ENCODE measurements around the gene C3.
"Not testable (repeated sequence)": the region's sequence is repeated elsewhere in the genome, so short reads cannot be mapped to it uniquely, and the experiment has no call there.

Gene C3

DNA sequence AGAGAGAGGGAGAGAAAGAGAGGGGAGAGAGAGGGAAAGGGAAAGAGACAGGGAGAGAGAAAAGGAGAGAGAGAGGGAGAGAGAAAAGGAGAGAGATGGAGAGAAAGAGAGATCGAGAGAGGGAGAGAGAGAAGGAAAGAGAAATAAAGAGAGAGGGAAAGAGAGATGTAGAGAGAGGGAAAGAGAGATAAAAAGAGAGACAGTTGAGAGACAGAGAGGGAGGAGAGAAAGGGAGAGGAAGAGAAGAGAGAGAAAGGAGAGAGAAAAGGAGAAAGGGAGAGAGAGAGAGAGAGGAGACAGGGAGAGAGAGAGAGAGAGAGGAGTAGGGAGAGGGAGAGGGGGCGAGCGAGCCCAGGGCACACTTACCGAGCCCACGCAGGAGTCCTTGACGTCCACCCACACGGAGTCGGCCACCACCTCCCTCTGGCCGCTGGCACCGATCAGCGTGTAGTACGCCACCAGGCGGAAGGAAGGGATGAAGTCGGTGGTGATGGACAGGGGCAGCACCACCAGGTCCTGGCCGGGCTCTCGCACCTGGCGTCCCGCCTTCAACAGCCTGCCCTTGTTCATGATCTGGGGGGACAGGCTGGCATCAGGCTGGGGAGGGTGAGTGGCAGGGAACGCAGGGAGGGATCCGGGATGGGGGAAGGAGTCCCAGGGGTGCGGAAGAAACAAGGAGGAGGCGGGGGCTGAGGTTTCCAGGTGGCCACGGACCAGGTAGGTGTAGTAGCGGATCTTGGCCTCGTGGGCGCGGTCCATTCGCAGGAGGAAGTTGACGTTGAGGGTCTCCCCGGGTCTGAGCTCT, 10.0 kb downstream of the C3 start:
- no peaks in the 10 kb centered on the region for H3K4me1 ChIP-seq (ENCODE audit: control insufficient read depth, insufficient read depth, low read length)
- no peak overlapping the region for H3K27ac ChIP-seq (ENCODE audit: low read depth, low read length)
- 0 out of 2 replicates have a peak, but pooled peaks cover 4% of the 10 kb centered on the region for H3K9me3 ChIP-seq (ENCODE audit: control insufficient read depth, insufficient read depth, low read length)
- no peak overlapping the region for H3K9ac ChIP-seq (ENCODE audit: low read depth, low read length)
- peaks cover 30% of the 10 kb centered on the region for H3K27me3 ChIP-seq (ENCODE audit: control insufficient read depth, insufficient read depth, low read length)
- H3K36me3 ChIP-seq (ENCODE audit: control insufficient read depth, insufficient read depth, low read length), result no peaks in the 10 kb centered on the region
- H3K4me3 ChIP-seq (ENCODE audit: low read depth, low read length), result peak overlapping the region; percentile 38

DNA sequence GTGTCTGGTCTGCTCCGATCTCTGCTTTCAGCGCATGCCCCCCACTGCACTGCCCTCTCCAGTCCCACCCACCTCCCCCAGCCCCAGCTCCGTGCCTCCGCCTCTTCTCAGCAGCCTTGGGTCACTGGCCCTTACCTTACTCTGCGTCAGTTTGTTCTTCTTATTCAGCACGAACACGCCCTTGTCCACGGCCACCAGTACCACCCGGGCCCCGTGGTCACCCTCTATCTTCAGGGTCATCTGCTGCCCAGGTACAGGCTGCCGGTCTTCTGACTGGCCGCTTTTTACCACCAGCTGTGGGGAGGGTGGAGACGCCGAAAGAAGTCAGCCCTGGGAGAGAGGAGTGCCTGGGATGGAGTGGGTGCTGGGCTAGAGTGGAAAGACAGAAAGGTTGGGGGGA, 10.9 kb downstream of the C3 start:
- H3K9me3 ChIP-seq (ENCODE audit: control insufficient read depth, insufficient read depth, low read length), result peaks cover 4% of the 10 kb centered on the region; the same call in 1 of the 2 replicates
- H3K27me3 ChIP-seq (ENCODE audit: control insufficient read depth, insufficient read depth, low read length), result peaks cover 30% of the 10 kb centered on the region
- H3K27ac ChIP-seq (ENCODE audit: low read depth, low read length), result no peak overlapping the region
- H3K4me1 ChIP-seq (ENCODE audit: control insufficient read depth, insufficient read depth, low read length), result no peaks in the 10 kb centered on the region
- H3K9ac ChIP-seq (ENCODE audit: low read depth, low read length), result no peak overlapping the region
- H3K4me3 ChIP-seq (ENCODE audit: low read depth, low read length), result no peak overlapping the region
- H3K36me3 ChIP-seq (ENCODE audit: control insufficient read depth, insufficient read depth, low read length), result no peaks in the 10 kb centered on the region

DNA sequence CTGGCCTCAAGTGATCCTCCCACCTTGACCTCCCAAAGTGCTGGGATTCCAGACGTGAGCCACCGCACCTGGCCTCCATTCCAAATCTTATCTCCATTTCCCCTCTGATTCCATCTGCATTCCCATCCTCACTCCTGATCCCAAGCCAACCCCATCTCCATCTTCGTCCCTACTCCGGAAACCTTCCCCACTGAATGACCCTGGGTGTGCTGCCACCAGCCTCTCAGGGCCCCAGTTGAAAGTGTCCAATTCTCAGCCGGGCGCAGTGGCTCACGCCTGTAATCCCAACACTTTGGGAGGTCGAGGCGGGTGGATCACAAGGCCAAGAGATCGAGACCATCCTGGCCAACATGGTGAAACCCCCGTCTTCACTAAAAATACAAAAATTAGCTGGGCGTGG, 11.5 kb downstream of the C3 start:
- H3K4me3 ChIP-seq (ENCODE audit: low read depth, low read length); H3K27ac ChIP-seq (ENCODE audit: low read depth, low read length); H3K36me3 ChIP-seq (ENCODE audit: control insufficient read depth, insufficient read depth, low read length); H3K9ac ChIP-seq (ENCODE audit: low read depth, low read length); H3K9me3 ChIP-seq (ENCODE audit: control insufficient read depth, insufficient read depth, low read length); H3K4me1 ChIP-seq (ENCODE audit: control insufficient read depth, insufficient read depth, low read length): not testable (repeated sequence)
- peaks cover 30% of the 10 kb centered on the region for H3K27me3 ChIP-seq (ENCODE audit: control insufficient read depth, insufficient read depth, low read length)

DNA sequence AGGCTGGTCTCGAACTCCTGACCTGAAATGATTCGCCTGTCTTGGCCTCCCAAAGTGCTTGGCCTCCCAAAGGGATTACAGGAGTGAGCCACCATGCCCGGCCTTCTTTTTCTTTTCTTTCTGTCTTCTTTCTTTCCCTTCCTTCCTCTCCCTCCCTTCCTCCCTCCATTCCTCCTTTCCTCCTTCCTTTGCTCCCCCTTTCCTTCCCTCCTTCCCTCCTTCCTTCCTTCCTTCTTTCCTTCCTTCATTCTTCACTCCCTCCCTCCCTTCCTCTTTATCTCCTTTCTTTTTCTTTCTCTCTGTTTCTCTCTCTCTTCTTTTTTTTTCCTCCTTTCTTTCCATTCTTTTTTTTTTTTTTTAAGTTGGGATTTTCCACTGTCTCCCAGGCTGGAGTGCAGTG, 12.1 kb downstream of the C3 start:
- Histone ChIP-seq H3K27ac (ENCODE audit: low read depth, low read length) (no peak overlapping the region), H3K4me1 (ENCODE audit: control insufficient read depth, insufficient read depth, low read length) (no peaks in the 10 kb centered on the region), H3K9me3 (ENCODE audit: control insufficient read depth, insufficient read depth, low read length) (peaks cover 4% of the 10 kb centered on the region; the same call in 1 of the 2 replicates), H3K9ac (ENCODE audit: low read depth, low read length) (no peak overlapping the region), H3K4me3 (ENCODE audit: low read depth, low read length) (no peak overlapping the region), H3K36me3 (ENCODE audit: control insufficient read depth, insufficient read depth, low read length) (no peaks in the 10 kb centered on the region), H3K27me3 (ENCODE audit: control insufficient read depth, insufficient read depth, low read length) (peaks cover 30% of the 10 kb centered on the region)

DNA sequence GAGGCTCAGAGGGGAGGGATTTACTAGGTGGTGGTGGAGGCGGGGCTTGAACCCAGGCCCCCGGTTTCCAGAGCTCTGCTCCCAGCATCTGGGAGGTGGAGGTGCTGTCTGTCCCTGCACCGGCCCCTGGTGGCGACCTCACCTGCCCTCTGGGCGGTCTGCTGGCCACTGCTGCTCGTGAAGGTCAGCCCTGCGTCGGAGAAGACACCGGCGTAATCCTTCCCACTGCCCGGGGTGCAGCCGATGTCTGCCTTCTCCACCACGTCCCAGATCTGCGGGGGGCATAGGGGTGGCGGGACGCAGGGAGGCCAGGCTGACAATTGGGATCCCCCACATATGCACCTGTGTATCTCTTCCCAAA, 12.8 kb downstream of the C3 start:
- Histone ChIP-seq H3K9me3 (ENCODE audit: control insufficient read depth, insufficient read depth, low read length) (peaks cover 4% of the 10 kb centered on the region; the same call in 1 of the 2 replicates), H3K27me3 (ENCODE audit: control insufficient read depth, insufficient read depth, low read length) (peaks cover 30% of the 10 kb centered on the region), H3K27ac (ENCODE audit: low read depth, low read length) (no peak overlapping the region), H3K4me1 (ENCODE audit: control insufficient read depth, insufficient read depth, low read length) (no peaks in the 10 kb centered on the region), H3K36me3 (ENCODE audit: control insufficient read depth, insufficient read depth, low read length) (no peaks in the 10 kb centered on the region), H3K9ac (ENCODE audit: low read depth, low read length) (no peak overlapping the region), H3K4me3 (ENCODE audit: low read depth, low read length) (no peak overlapping the region)

DNA sequence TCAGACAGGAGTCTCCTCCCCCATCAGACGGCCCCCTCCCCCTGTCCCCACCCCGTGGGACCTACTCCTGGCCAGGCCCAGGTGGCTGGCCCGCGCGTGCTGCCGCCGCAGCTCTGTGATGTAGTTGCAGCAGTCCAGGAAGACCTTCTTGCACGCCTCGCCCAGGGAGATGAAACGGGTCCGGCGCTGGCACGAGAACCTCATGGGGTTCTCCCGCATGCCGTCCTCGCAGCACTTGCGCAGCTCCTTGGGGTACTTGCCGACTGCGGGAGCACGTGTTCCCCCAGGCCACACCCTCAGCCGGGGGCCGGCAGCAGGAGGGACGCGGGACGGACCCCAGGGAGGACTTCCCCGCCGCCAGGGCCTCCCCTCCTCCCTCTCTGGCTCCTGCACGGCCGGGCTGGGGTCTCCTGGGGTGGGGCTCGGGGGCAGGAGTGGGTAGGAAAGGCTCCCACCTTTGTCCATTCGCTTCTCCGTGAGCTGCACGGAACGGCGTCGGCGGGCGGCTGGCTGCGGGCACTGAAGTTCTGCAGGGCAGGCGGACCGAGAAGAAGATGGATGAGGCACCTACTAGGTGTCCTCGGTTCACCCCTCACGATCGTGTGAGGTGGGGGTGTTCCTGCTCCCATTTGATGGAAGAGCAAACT, 13.3 kb downstream of the C3 start:
- Histone ChIP-seq H3K36me3 (ENCODE audit: control insufficient read depth, insufficient read depth, low read length) (no peaks in the 10 kb centered on the region), H3K9ac (ENCODE audit: low read depth, low read length) (no peak overlapping the region), H3K4me3 (ENCODE audit: low read depth, low read length) (no peak overlapping the region), H3K27ac (ENCODE audit: low read depth, low read length) (no peak overlapping the region), H3K4me1 (ENCODE audit: control insufficient read depth, insufficient read depth, low read length) (no peaks in the 10 kb centered on the region), H3K27me3 (ENCODE audit: control insufficient read depth, insufficient read depth, low read length) (peaks cover 29% of the 10 kb centered on the region), H3K9me3 (ENCODE audit: control insufficient read depth, insufficient read depth, low read length) (peaks cover 4% of the 10 kb centered on the region; the same call in 1 of the 2 replicates)

DNA sequence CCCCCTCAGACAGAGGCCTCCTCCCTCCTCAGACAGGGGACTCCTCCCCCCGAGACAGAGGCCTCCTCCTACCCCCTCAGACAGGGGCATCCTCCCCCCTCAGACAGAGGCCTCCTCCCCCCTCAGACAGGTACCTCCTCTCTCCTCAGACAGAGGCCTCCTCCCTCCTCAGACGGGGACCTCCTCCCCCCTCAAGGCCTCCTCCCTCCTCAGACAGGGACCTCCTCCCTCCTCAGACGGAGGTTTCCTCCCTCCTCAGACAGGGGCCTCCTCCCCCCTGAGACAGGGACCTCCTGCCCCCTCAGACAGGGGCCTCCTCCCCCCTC, 13.9 kb downstream of the C3 start:
- Histone ChIP-seq H3K4me3 (ENCODE audit: low read depth, low read length) (no peak overlapping the region), H3K4me1 (ENCODE audit: control insufficient read depth, insufficient read depth, low read length) (no peaks in the 10 kb centered on the region), H3K36me3 (ENCODE audit: control insufficient read depth, insufficient read depth, low read length) (no peaks in the 10 kb centered on the region), H3K27ac (ENCODE audit: low read depth, low read length) (no peak overlapping the region), H3K27me3 (ENCODE audit: control insufficient read depth, insufficient read depth, low read length) (peaks cover 23% of the 10 kb centered on the region), H3K9ac (ENCODE audit: low read depth, low read length) (no peak overlapping the region), H3K9me3 (ENCODE audit: control insufficient read depth, insufficient read depth, low read length) (peaks cover 4% of the 10 kb centered on the region)

DNA sequence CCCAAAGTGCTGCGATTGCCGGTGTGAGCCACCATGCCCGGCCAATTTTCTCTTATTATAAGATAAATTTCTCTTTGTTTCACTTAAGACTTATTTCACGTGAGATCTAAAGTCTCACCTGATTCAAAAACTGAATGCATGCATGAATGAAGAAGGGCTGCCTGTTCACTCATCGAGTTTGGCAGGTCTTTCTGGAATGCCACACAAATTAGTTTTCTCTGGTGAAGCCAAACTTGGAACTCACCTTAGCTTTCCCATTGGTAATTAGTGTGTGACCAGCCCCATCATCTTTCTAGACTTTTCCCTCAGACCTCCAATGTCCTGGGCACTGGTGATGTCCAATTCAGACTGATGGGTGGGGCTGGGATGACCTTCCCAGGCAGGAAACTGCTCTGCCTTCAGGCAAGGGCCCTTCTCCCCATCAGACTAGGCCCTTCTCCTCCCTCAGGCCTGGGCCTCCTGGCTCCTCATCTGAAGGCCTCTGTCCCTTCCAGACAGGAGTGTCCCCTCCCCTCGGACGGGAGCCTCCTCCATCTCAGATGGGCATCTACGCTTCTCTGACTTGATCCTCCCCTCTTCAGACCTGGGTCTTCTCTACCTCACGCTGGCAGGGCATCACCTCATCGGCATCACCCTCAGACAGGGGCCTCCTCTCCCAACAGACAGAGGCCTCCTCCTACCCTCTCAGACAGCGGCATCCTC, 14.4 kb downstream of the C3 start:
- H3K9ac ChIP-seq (ENCODE audit: low read depth, low read length), result no peak overlapping the region
- H3K4me3 ChIP-seq (ENCODE audit: low read depth, low read length), result no peak overlapping the region
- no peaks in the 10 kb centered on the region for H3K4me1 ChIP-seq (ENCODE audit: control insufficient read depth, insufficient read depth, low read length)
- H3K9me3 ChIP-seq (ENCODE audit: control insufficient read depth, insufficient read depth, low read length), result peaks cover 6% of the 10 kb centered on the region
- no peak overlapping the region for H3K27ac ChIP-seq (ENCODE audit: low read depth, low read length)
- no peaks in the 10 kb centered on the region for H3K36me3 ChIP-seq (ENCODE audit: control insufficient read depth, insufficient read depth, low read length)
- H3K27me3 ChIP-seq (ENCODE audit: control insufficient read depth, insufficient read depth, low read length), result peaks cover 18% of the 10 kb centered on the region

DNA sequence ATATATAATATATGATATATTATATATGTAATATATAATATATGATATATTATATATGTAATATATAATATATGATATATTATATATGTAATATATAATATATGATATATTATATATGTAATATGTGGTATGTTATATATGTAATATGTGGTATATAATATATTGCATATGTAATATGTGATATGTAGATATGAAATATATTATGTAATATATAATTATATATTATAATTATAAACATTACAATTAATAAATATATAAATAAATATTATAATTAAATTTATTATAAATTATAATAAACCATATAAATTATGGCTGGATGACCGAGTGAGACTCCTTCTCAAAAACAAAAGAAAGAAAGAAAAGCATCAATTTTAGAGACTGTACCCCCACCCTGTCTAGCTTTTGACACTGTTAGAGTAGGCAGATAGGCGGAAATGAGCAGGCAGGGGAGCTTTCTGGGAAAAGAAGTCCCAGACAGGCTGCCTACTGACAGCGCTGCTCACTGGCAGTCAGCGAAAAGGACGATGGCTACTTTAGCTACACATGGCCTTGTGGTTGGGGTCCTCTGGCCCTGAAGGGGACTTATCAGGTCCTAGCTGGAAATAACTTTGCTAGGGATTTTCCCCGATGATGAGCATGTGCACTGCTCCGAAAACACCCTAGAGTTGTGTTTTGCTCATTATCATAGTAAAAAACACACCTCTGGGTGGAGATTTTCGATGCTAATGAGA, 19.7 kb downstream of the C3 start:
- Histone ChIP-seq H3K9me3 (ENCODE audit: control insufficient read depth, insufficient read depth, low read length) (peaks cover 6% of the 10 kb centered on the region), H3K4me3 (ENCODE audit: low read depth, low read length) (no peak overlapping the region), H3K9ac (ENCODE audit: low read depth, low read length) (no peak overlapping the region), H3K27me3 (ENCODE audit: control insufficient read depth, insufficient read depth, low read length) (no peaks in the 10 kb centered on the region), H3K27ac (ENCODE audit: low read depth, low read length) (no peak overlapping the region), H3K4me1 (ENCODE audit: control insufficient read depth, insufficient read depth, low read length) (no peaks in the 10 kb centered on the region), H3K36me3 (ENCODE audit: control insufficient read depth, insufficient read depth, low read length) (no peaks in the 10 kb centered on the region)

DNA sequence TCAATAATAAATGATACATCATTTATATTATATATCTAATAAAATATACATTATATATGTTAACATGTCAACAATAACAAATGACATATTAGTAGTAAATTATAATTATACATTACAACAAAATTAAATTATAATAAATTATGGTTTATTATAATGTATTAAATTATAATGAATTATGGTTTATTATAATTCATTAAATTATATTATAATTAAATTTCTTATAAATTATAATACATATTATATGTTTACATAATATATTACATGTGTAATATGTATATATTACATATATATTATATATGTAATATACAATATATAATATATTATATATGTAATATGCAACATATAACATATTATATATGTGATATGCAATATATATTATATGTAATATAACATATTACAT, 20.5 kb downstream of the C3 start:
- Histone ChIP-seq H3K9me3 (ENCODE audit: control insufficient read depth, insufficient read depth, low read length) (peaks cover 6% of the 10 kb centered on the region), H3K27me3 (ENCODE audit: control insufficient read depth, insufficient read depth, low read length) (no peaks in the 10 kb centered on the region), H3K9ac (ENCODE audit: low read depth, low read length) (no peak overlapping the region), H3K4me1 (ENCODE audit: control insufficient read depth, insufficient read depth, low read length) (no peaks in the 10 kb centered on the region), H3K4me3 (ENCODE audit: low read depth, low read length) (no peak overlapping the region), H3K36me3 (ENCODE audit: control insufficient read depth, insufficient read depth, low read length) (no peaks in the 10 kb centered on the region), H3K27ac (ENCODE audit: low read depth, low read length) (no peak overlapping the region)
